ENCODE measurements around the gene ANKRD33B.

DNA sequence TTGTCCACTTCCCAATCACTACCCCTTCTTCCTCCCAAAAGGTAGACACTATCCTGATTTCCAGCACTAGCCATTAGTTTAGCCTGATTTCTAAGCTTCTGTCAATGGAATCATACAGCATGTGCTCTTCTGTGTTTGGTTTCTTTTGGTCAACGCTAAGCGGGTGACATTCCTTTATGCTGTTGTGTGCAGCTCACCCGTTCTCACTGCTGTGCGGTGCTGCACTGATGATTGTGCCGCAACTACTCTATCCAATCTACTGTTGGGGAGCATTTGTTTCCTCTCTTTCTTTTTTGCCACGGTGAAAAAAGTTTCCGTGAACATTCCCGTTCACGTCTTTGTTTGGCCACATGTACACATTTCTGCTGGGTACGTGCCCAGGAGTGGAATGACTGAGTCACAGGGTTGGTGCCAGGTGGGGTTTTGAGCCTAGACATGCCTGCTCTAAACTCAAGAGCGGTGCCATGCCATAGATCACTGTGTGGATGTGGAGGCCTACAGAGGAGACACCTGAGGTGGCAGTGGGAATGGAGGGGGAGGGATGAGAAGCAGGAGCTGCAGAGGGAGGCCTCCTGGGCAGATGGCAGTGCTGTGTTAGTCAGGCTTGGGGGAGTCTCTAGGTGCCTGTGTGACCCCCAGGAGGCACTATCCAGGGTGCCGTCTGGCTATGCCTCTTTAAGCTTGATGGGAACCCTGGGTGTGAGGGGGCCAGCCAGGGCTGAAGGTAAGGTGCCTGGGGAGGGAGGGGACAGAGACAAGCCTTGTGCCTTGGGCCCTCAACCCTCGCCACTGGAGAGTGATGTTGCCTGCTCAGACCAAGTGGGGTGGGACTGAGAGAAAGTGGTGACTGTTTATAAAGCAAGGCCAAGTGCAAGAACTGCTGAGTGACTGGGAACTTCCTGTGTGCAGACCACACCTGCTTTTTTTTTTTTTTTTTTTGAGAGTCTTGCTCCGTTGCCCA is 11.4 kb upstream of the ANKRD33B start:
- TF ChIP-seq YBX1 (IDR thresholded peaks at IDR 0.05), result no peak
- no peak for TF ChIP-seq CEBPB (tag; IDR thresholded peaks at IDR 0.05)
- TF ChIP-seq POLR2A (conservative IDR thresholded peaks at IDR 0.05), result no peak
- no peak for TF ChIP-seq STAG1 (CRISPR knock-in tag; IDR thresholded peaks at IDR 0.05; ENCODE audit: borderline replicate concordance)
- no peak for TF ChIP-seq GABPB2 (CRISPR knock-in tag; conservative IDR thresholded peaks at IDR 0.05)
- TF ChIP-seq ZNF232 (CRISPR knock-in tag; IDR thresholded peaks at IDR 0.05), result no peak
- TF ChIP-seq, protein P1, sequence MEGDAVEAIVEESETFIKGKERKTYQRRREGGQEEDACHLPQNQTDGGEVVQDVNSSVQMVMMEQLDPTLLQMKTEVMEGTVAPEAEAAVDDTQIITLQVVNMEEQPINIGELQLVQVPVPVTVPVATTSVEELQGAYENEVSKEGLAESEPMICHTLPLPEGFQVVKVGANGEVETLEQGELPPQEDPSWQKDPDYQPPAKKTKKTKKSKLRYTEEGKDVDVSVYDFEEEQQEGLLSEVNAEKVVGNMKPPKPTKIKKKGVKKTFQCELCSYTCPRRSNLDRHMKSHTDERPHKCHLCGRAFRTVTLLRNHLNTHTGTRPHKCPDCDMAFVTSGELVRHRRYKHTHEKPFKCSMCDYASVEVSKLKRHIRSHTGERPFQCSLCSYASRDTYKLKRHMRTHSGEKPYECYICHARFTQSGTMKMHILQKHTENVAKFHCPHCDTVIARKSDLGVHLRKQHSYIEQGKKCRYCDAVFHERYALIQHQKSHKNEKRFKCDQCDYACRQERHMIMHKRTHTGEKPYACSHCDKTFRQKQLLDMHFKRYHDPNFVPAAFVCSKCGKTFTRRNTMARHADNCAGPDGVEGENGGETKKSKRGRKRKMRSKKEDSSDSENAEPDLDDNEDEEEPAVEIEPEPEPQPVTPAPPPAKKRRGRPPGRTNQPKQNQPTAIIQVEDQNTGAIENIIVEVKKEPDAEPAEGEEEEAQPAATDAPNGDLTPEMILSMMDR (IDR thresholded peaks at IDR 0.05 in 2 of 3, conservative IDR thresholded peaks at IDR 0.05 in 1 of 3; ENCODE audit: insufficient read depth in 2 of 3, low read depth in 1 of 3, low read length in 3 of 3), result no peak

Data from K562 (cell line).